ENCODE results near the gene PCNX1. TPM values are rescaled to one million over a fixed set of nuclear protein-coding genes. Genes with fewer than 3 reads are reported as not detected.

PCNX1 gene
- total and polyA plus RNA-seq, 2 of the 4 experiments (the other 2 are of a cell fraction) = 15.0 to 43.7 TPM

GRCh38 chr14:70952485-70952884 is 45.2 kb downstream of the PCNX1 start:
- Histone ChIP-seq H2AK9ac (replicated peaks; ENCODE audit: low read depth, low read length, poor library complexity) (no peak overlapping the region), H3K4ac (ENCODE audit: low read depth, low read length) (no peak overlapping the region), H3K9me1 (ENCODE audit: insufficient read depth, low read length) (no peaks in the 10 kb centered on the region), H3K56ac (ENCODE audit: extremely low read depth, insufficient read depth, low read length) (no peak overlapping the region), H2BK120ac (ENCODE audit: low read depth, low read length) (no peak overlapping the region), H3K23ac (ENCODE audit: low read depth, low read length) (no peak overlapping the region), H4K5ac (ENCODE audit: low read depth, low read length) (no peak overlapping the region), H2BK15ac (ENCODE audit: low read depth, low read length) (no peak overlapping the region), H3K79me1 (ENCODE audit: low read depth in 1 of 2, low read length in 2 of 2) (peaks cover 10 to 21% of the 10 kb centered on the region in 2 experiments), H3K4me2 (ENCODE audit: low read depth, low read length) (no peak overlapping the region), H3K9me3 (ENCODE audit: control insufficient read depth, insufficient read depth, low read length) (peaks cover 6% of the 10 kb centered on the region), H4K8ac (ENCODE audit: low read depth in 2 of 2, low read length in 2 of 2) (no peak overlapping the region), H3K9ac (ENCODE audit: low read depth, low read length) (no peak overlapping the region), H3K4me3 (ENCODE audit: insufficient read depth, low read depth, low read length) (no peak overlapping the region), H2BK20ac (ENCODE audit: low read depth, low read length) (no peak overlapping the region), H2AK5ac (ENCODE audit: low read depth, low read length) (no peak overlapping the region), H3K4me1 (ENCODE audit: control insufficient read depth, insufficient read depth, low read length) (no peaks in the 10 kb centered on the region), H3K27ac (ENCODE audit: insufficient read depth, low read length) (no peak overlapping the region), H3K18ac (ENCODE audit: low read depth, low read length) (no peak overlapping the region), H3K14ac (replicated peaks; ENCODE audit: low read depth, low read length) (no peak overlapping the region), H3K27me3 (ENCODE audit: control insufficient read depth, insufficient read depth, low read length) (no peaks in the 10 kb centered on the region), H3K36me3 (ENCODE audit: control insufficient read depth, insufficient read depth, low read length) (peaks cover 6% of the 10 kb centered on the region), H2AFZ (replicated peaks; ENCODE audit: low read length, poor library complexity) (no peak overlapping the region), H4K91ac (ENCODE audit: insufficient read depth, low read depth, low read length) (no peak overlapping the region), H4K20me1 (ENCODE audit: insufficient read depth, low read length) (peaks cover 15% of the 10 kb centered on the region), H2BK5ac (ENCODE audit: low read depth, low read length, poor library complexity, severe bottlenecking) (no peak overlapping the region)
- in situ Hi-C loops (cut with MboI; ENCODE audit: low sequenced_read_pairs) = loop anchor here (25.0 kb wide), 1 partner anchor 340 kb away; the partner anchor contains the start of gene MED6
- no CpG with 5 or more reads among the region's 3 CpGs for WGBS, 2 experiments (ENCODE audit: extremely low coverage in 2 of 2, insufficient read length in 1 of 2)
- ChIA-PET POLR2A (ENCODE audit: unreplicated experiment) (no interaction called here), CTCF (interaction anchor here (1.6 kb wide), 1 partner anchor 45 kb away, joined by 9 read pairs; the partner anchor contains the start of gene PCNX1)
- ATAC-seq (ENCODE audit: low read depth) (no peak), DNase-seq (no peak)
- BruUV-seq (replicated peaks) = no TSS peak
- TF ChIP-seq SMC3 (IDR thresholded peaks at IDR 0.05; ENCODE audit: low read depth, low read length) = no peak
- TF ChIP-seq MAZ (IDR thresholded peaks at IDR 0.05; ENCODE audit: borderline replicate concordance, low read depth, low read length) = no peak
- no peak for TF ChIP-seq CEBPB (IDR thresholded peaks at IDR 0.05; ENCODE audit: low read depth, low read length)
- no peak for TF ChIP-seq ELK1 (IDR thresholded peaks at IDR 0.05; ENCODE audit: borderline replicate concordance, low read depth, low read length)
- TF ChIP-seq CTCF (conservative IDR thresholded peaks at IDR 0.05; ENCODE audit: low read depth, low read length) = no peak
- TF ChIP-seq CHD1 (IDR thresholded peaks at IDR 0.05; ENCODE audit: low read depth, low read length) = no peak
- dilution Hi-C loops (cut with HindIII; ENCODE audit: low sequenced_read_pairs, unreplicated experiment) = no loop called here
- intact Hi-C loops (cut with micrococcal nuclease) = loop anchor here (1.0 kb wide), 1 partner anchor 45 kb away; the partner anchor contains the start of gene PCNX1
